KOPT-K1 (cell line): ENCODE measurements around the gene ESPN.

Experiments
- H3K27ac ChIP-seq: fragments of 200-600 bp; sonication (generic); 2 replicates; pipeline ENCODE4 v1.5.1; 2016; ENCODE audit warnings: antibody characterized with exemption, mild to moderate bottlenecking, low read depth, low read length; ENCODE audit not compliant: poor library complexity, severe bottlenecking
- H3K36me3 ChIP-seq: fragments of 200-600 bp; sonication (generic); 2 replicates; pipeline ENCODE4 v1.5.1; 2017; ENCODE audit warnings: antibody characterized with exemption, mild to moderate bottlenecking, low read length, moderate library complexity; ENCODE audit not compliant: insufficient read depth
- H3K9me3 ChIP-seq: fragments of 200-600 bp; sonication (generic); 2 replicates; pipeline ENCODE4 v1.5.1; 2017; ENCODE audit warnings: antibody characterized with exemption, low read length, mild to moderate bottlenecking; ENCODE audit not compliant: insufficient read depth, poor library complexity, severe bottlenecking

The ESPN gene

GRCh38 chr1:6503884-6504602 lies 79.5 kb downstream of the ESPN start:
- Histone ChIP-seq H3K27ac (no peak overlapping the region), H3K36me3 (no peaks in the 10 kb centered on the region), H3K9me3 (no peaks in the 10 kb centered on the region)

- no peak overlapping the region for H3K27ac ChIP-seq
- H3K36me3 ChIP-seq, result no peaks in the 10 kb centered on the region
- H3K9me3 ChIP-seq, result no peaks in the 10 kb centered on the region
Measured at GRCh38 chr1:6504887-6505286, 80.3 kb downstream of the ESPN start.

- Histone ChIP-seq H3K36me3 (no peaks in the 10 kb centered on the region), H3K9me3 (no peaks in the 10 kb centered on the region), H3K27ac (no peak overlapping the region)
Measured at GRCh38 chr1:6505367-6506209, 81.0 kb downstream of the ESPN start.

- no peaks in the 10 kb centered on the region for H3K36me3 ChIP-seq
- H3K9me3 ChIP-seq, result no peaks in the 10 kb centered on the region
- no peak overlapping the region for H3K27ac ChIP-seq
Measured at GRCh38 chr1:6506210-6507036, 81.8 kb downstream of the ESPN start.

- H3K9me3 ChIP-seq, result no peaks in the 10 kb centered on the region
- no peaks in the 10 kb centered on the region for H3K36me3 ChIP-seq
- H3K27ac ChIP-seq, result no peak overlapping the region
Measured at GRCh38 chr1:6507037-6507428, 82.5 kb downstream of the ESPN start.

- H3K27ac ChIP-seq, result no peak overlapping the region
- no peaks in the 10 kb centered on the region for H3K9me3 ChIP-seq
- H3K36me3 ChIP-seq, result no peaks in the 10 kb centered on the region
Measured at GRCh38 chr1:6507461-6507911, 82.9 kb downstream of the ESPN start.

- H3K36me3 ChIP-seq, result no peaks in the 10 kb centered on the region
Measured at GRCh38 chr1:6508154-6508815, 83.7 kb downstream of the ESPN start.

GRCh38 chr1:6508816-6509189 lies 84.2 kb downstream of the ESPN start:
- Histone ChIP-seq H3K27ac (no peak overlapping the region), H3K36me3 (no peaks in the 10 kb centered on the region), H3K9me3 (no peaks in the 10 kb centered on the region)

More at GRCh38 chr1:6508154-6508815, 83.7 kb downstream of the ESPN start:
- Histone ChIP-seq H3K27ac (no peak overlapping the region), H3K9me3 (no peaks in the 10 kb centered on the region)

GRCh38 chr1:6509220-6509918 lies 84.8 kb downstream of the ESPN start:
- H3K36me3 ChIP-seq, result no peaks in the 10 kb centered on the region
- H3K27ac ChIP-seq, result no peak overlapping the region
- no peaks in the 10 kb centered on the region for H3K9me3 ChIP-seq

GRCh38 chr1:6509919-6510291 lies 85.3 kb downstream of the ESPN start:
- Histone ChIP-seq H3K36me3 (no peaks in the 10 kb centered on the region), H3K9me3 (no peaks in the 10 kb centered on the region), H3K27ac (no peak overlapping the region)

GRCh38 chr1:6510493-6510892 lies 85.9 kb downstream of the ESPN start:
- no peaks in the 10 kb centered on the region for H3K9me3 ChIP-seq
- H3K27ac ChIP-seq, result no peak overlapping the region
- H3K36me3 ChIP-seq, result no peaks in the 10 kb centered on the region
